HT1080 (cell line): ENCODE results near the gene EEA1. TPM values are rescaled to one million over a fixed set of nuclear protein-coding genes. Genes with fewer than 3 reads are reported as not detected.

ENCODE experiments used
- small RNA-seq: library from RNA; depleted of rRNA; stranded (forward); fragments of <200 nt; gene quantifications from one replicate; pipeline ENCODE3, GENCODE V24; 2014
- total RNA-seq: library from RNA; depleted of rRNA; stranded (reverse); fragments of >200 nt; shearing (Covaris generic); gene quantifications from 2 replicates; pipeline ENCODE4 v1.2.3, GENCODE V29; 2014; rRNA removed

Gene EEA1
- total RNA-seq, 1 experiment from 2014 or later, result 12.1 TPM

Small RNAs within 50 kb of the gene (small RNA-seq; reads per million reads assigned to genes)
- gene RNU6-1329P, result not detected

Other genes with a start within 250 kb of the EEA1 start
- gene PLEKHG7, start 226.3 kb downstream of the EEA1 start, total RNA-seq, result not detected in 2 replicates